ENCODE results near the gene RXRG.

Gene RXRG

DNA sequence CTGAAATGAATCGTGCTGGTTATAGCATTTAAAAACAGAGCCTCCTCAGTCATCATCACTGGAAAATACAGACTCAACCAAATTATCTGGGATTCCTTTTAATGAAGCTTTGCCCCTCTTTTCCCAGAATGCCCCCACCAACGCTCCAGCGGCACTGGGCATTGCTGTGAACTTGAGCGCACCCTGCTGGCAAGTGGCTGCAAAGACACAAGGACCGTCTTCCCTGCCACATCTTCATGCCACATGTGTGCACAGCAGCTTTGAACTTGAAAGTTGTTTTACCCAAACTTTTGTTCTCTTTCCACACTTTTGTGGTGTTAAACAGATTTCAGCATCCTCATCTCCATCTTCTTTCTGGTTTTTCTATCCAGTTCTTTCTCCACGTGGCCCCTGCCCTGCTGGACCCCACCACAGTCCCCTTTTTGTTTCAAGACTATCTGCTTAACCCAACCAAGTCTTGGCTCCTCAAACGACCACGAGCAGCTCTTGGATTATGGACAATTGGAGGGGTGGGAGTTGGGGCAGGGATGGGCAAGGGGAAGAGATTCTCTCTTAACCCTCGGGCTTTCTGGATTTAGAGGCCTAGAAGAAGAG is 75.6 kb downstream of the RXRG start:
- DNase-seq (ENCODE audit: low read depth, low spot score), result no peak

- peak; percentile 33 for DNase-seq (ENCODE audit: low read depth, low spot score)
Measured at GRCh38 chr1:165367375-165367993, 77.4 kb downstream of the RXRG start.

DNA sequence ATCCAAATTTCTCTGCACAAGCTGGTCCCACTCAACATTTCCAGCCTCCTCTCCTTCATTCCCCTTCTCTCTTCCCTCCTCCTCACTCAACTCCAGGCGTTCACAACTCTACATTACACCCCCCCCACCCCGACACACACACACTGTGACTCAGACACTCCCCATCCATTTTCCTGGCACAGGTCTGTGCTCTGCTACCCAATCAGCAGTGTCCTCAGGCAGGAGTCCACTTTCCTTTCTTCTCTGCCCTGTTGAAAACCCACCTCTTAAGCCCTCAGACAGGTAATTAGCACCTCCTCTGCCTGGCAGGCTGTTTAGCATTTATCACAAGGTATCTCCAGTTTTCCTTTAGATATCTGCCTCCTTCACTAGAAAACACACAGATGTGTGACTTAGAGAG is 79.6 kb downstream of the RXRG start:
- DNase-seq (ENCODE audit: low read depth, low spot score), result no peak

DNA sequence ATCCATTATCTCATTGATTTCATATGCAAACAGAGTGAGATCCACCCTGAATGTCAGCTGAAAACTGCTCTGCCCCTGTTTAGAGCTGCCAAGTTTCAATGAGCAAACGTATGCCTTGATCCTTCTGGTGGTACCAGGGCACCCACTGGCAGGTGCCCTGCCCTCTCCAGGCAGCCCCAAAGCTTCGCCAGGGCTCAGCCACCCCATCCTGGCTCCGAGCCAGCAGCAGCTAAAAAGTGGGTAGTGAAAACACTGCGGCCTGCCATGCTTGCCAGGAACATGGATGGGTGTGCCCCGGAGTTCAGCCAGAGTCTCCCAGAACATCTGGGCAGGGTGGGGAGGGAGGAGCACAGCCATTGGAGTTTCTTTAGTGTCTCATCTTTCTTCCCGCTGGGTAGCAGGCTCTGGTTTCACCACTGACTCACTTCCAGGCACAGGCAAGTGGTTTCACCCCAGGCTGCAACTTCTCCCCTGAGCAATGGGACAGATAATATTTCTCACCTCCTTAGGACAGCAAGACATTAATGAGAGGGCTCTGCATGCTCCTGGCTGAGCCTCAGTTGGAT is 80.3 kb downstream of the RXRG start:
- no peak for DNase-seq (ENCODE audit: low read depth, low spot score)

- DNase-seq (ENCODE audit: low read depth, low spot score), result no peak
Measured at GRCh38 chr1:165356876-165357275, 88.0 kb downstream of the RXRG start.

DNA sequence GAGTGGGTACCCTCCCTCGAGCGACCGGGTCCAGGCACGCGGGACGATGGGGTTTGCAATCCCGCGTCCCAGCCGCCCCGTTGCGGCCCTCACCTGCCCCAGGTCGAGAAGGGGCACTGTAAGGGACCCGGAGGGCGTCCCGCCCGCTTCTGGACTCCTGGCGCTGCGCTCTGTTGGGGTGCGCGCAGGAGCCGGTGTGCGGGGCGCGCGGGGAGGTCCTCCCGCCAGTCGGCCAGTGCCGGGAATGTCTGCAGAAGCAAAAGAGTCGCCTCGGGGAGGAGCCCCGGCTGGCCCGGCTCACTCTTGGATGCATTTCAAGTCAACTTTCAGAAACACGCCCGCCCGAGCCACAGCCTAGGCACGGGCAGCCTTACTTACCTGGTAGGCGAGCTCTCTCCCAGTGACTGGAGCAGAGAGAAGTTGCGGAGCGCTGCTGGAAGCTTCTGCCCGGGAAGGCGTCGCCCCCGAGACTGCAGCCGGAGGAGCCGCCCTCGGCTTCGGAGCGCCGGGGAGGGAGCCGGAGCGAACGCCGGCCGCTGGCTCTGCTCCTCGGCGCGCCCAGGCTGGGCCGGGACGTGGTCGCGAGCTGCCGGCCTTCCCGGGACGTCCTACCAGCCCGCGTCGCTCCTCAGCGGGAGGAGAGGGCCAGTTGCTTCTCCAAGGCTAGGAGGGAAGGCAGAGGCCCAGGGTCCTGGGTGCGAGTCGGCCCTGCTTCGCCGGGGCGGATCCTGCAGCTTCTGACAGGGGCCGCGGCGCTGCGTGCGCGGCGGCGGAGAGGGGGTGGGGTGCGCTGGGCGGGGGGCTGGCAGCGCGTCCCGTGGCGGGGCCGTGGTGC is 88.7 kb downstream of the RXRG start, which contains the start of gene LMX1A:
TSS of gene LMX1A (minus strand) at position 739 of the 835 bp plus-strand sequence. CDS start 1,156 bp downstream, outside the sequence.
- no peak for DNase-seq (ENCODE audit: low read depth, low spot score)

DNA sequence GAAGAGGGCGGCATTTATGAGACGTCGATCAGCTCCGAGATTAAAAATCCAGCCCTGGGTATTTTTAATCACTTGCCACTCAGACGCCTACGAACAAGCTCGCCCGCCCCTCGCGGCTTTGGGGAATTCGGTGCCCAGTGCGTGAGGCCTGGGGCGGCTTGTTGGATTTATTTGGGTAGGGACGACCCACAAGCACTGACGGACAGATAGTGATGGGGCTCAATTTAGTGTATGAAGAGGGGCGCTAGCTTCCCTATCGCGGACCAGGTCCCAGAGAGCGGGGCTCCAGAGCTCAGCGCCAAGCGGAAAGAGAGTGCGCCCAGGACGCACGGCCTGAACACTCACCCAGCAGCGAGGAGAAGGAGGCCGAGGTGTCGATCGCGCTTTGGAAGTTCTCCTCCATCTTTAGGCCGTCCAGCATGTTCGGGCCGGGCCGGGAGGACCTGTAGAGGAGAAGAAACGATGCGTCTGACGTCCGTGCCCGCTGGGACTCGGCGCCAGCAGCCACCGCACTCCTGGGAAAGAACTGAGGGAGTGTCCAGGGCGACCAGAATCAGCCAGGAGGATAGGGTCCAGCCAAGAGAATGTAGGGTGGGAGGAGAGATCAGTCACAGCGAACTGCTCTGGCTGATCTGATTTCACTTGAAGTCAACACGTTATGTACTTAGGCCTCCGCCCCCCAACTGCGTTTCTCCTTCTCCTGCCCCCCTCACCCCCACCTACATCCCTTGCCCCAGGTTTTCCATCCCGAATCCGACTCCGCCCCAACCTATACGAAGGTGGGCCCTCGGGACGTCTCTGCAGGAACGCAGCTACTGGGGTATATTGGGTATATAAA is 89.6 kb downstream of the RXRG start:
- no peak for DNase-seq (ENCODE audit: low read depth, low spot score)

- DNase-seq (ENCODE audit: low read depth, low spot score), result no peak
Measured at GRCh38 chr1:165354739-165355138, 90.2 kb downstream of the RXRG start.

DNA sequence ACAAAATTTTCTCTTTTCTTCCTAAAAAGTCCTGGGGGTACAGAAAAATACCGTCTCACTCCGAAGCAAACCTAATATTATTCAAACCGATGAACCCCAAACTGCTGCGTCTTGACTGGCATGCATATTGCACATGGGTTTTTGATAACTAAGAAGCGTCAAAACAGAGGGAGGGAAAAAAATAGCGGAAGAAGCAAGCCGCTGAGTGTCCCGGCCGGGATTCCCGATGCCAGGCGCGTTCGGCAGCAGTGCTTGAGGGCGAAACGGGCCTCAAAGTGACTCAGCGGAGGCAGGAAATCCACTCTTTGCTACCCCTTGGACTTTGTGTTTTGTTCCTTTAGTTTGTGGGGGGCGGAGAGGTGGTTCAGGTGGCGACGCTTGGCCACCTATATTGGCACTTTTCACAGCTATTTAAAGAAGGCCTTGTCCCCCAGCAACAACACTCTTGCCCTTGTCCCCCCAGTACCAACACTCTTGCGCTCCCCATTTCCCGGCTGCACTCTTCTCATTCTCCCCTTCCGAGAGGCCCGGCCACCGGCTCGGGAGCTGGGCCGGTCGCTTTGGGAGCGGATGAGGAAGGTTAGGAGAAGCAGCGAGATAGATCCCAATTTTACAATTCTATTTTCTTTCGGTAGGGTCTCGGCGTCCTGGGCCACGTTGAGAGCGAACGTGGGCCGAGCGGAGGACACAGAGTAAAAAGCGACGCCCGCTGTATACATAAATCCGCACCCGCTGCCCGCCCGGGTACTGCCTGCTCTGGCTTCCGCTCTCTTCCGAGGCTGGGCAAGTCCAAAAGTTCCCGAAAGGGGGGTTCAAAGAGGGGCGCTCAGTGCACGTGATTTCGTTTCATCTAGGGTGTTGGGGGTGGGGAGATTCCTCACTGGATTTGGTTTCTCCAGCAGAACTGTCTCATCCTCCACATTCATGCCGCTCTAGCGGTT is 90.9 kb downstream of the RXRG start:
- no peak for DNase-seq (ENCODE audit: low read depth, low spot score)

- DNase-seq (ENCODE audit: low read depth, low spot score), result no peak
Measured at GRCh38 chr1:165352442-165353293, 92.3 kb downstream of the RXRG start.

DNA sequence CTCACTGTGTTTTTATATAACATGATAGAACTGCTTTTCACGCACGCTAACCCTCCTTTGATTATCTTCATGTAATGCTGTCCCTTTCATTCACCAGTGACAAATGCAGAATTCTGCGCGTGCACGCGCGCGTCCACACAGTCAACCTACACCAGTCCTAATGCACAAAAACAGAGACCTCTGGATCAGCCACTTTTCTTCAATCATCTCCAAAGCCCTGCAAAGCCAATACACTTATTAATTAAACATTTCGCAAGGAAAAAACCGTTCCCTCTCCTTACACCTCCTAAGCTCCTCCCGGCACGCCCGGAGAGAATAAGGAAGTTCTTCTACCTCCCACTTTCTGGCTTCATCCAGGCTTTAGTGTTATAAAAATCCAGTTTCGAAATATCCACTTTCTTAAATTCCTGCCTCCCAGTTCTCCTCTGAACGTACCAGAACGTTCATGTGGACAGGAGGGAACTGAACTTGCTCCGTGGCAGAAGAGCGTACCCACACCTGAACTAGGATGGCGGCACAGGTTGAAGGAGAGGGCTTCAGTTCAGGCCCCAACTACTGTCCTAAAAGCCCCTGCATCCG is 93.0 kb downstream of the RXRG start:
- no peak for DNase-seq (ENCODE audit: low read depth, low spot score)
